ENCODE results near the gene EDA.

GRCh38 chrX:69748055-69748454 lies 132.1 kb downstream of the EDA start:
- TF ChIP-seq CTCF (conservative IDR thresholded peaks at IDR 0.05; ENCODE audit: low read length) (no peak), EZH2phosphoT487 (IDR thresholded peaks at IDR 0.05; ENCODE audit: borderline replicate concordance, low read depth, low read length) (no peak)

Data from OCI-LY7 (cell line).